Islet of Langerhans (tissue), 1 donor: ENCODE measurements around the gene NOX5.
A peak's percentile ranks its signal among the peaks of the same experiment; 100 is the strongest.
"Not testable (repeated sequence)": the region's sequence is repeated elsewhere in the genome, so short reads cannot be mapped to it uniquely, and the experiment has no call there.

Experiments
- FAIRE-seq: peaks from one replicate; lab custom pipeline; 2011; peaks lifted over from hg19 to GRCh38; lab: Jason Lieb, UNC

NOX5 gene

GRCh38 chr15:69058830-69059556 is 44.5 kb downstream of the NOX5 start:
- peak; percentile 68 for FAIRE-seq

DNA sequence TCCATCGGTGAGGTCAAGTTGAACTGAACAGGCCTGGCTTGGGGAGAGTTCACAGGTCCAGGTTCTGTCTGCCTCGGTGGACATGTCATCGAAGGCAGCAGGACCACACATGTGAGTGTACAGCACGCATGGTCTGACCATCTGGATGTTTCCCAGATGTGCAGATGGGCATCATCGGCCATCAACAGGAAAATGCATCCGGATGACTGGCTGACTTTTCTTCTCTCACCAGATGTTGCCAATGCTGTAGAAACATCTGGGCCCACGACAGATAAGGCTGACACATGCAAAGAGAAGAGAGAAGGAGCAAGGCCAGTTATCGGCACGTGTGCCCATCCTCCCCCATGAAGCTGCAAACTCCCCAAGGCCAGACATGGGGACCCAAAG is 45.1 kb downstream of the NOX5 start:
- no peak for FAIRE-seq

GRCh38 chr15:69060041-69060481 is 45.6 kb downstream of the NOX5 start:
- no peak for FAIRE-seq

DNA sequence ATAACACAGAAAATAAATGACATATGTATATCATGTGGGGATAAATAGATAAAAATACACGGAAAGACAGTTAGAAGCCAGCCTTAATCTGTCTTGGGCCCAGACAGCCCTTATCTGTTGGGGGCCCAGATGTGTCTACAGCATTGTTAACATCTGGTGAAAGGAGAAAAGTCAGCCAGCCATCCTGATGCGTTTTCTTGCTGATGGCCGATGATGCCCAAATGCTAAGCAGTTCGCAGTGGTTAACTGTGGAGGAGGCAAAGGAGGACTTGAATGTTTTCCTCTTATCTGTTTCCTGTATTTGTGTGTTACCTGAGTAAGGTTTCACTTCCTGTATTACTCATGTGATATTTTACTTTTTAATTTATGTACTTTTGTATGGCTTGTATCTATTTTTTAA is 46.2 kb downstream of the NOX5 start:
- FAIRE-seq, result no peak

DNA sequence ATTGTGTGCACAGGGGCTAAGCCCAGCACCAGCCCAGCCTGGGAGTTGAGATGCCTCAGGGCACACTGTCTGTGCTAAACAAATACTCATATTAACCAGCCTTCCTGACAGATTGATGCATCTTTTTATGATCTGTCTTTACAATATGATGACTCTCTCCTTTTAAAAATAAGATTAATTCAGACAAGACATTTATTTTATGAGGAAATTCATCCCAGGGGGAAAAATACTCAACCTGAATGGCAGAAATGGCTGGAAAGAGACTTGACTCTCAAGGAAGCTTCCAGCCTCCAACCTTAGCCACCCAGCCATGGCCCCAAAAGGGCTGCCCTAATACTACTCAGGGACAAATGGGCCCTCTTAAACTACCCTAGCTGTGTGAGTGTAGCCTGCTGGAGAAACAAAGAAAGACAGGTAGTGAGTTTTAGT is 46.9 kb downstream of the NOX5 start:
- no peak for FAIRE-seq

DNA sequence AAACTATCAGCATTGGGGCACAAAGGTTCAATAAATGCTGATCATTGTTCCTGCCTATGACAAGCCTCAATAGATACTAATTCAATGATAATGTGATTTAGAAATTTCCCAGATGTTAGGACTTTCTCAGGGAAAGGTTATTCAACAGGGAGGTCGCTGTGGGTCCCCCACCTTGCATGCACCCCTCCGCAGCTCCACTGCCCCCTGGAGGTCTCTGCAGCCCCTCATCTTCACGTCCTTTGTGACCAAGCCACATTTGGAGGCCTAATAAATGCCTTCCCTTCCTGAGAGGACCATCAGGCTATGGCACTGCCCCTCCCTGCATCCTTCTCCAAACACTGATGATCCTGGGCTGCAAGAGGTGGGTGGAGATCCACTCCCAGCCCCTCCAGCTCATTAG is 50.2 kb downstream of the NOX5 start:
- no peak for FAIRE-seq

DNA sequence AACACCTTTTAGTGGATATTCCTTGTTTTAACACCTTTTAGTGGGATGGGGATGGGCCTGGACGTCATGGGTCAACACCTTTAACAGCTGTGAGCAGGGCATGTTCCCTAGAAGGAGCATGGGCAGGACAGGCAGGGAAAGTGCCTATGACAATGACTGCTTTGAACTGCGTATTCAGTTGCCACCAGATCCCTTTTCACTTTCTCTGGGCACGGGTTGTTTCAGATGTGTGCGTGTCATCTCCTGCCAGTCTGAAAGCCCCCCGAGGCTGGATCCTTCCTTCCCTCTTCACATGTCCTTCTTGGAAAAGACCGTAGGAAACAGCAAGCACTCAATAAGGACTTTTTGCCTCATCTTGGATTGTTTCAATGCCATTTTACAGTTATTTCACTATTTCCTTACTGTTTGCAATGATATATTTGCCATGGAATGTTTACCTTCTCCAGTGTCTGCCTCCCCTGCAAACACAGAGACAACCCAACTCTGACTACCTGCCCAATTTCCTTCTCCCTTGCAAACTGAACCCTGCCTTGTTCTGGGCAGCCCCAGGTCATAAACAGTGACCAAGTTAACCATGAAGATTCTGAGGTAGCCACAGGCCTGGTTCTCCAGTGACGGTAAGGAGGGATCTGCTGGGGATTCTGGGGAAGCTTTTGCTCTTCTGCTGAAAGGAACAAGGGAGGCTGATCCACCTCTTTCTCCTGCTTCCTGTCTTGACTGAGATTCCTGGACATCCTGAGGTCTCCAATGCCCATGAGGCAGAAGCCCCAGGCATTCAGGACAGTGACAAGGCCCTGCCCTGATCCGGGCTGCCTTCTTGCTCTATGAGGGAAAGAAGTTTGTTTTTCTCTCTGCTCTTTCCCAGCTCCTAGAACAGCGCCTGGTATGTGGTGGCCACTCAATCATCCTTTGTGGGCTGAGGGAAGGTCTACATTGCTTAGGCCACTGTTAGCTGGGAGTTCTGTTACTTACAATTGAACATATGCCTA is 51.8 kb downstream of the NOX5 start:
- no peak for FAIRE-seq

DNA sequence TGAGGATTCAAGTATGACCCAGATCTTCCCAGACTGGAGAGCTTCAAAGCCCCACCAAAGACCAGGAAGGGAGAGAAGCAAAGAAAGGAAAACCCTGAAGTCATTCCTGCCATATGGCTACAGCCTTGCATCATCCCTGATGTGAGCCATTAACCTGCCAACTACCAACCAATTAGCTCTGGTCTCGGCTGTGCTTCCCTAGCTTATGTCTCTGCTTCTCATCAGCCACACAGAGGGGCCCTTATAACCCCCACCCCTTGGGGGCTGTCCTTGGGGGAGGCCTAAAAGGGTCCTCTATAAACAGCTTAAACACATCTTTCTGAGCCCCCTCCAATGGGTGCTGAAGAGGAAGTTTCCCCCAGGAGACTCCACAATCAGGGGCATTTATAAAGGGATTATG is 52.8 kb downstream of the NOX5 start:
- FAIRE-seq, result no peak

GRCh38 chr15:69068157-69068556 is 53.7 kb downstream of the NOX5 start:
- FAIRE-seq, result no peak

DNA sequence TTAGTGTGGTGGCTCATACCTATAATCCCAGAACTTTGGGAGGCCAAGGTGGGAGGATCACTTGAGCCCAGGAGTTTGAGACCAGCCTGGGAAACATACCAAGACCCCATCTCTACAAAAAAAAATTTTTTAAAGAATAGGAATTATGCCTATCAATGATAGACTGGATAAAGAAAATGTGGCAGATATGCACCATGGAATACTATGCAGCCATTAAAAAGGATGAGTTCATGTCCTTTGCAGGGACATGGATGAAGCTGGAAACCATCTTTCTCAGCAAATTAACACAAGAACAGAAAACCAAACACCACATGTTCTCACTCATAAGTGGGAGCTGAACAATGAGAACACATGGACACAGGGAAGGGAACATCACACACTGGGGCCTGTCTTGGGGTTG is 54.8 kb downstream of the NOX5 start:
- not testable (repeated sequence) for FAIRE-seq

- FAIRE-seq, result no peak
Measured at GRCh38 chr15:69069996-69070395, 55.5 kb downstream of the NOX5 start.

GRCh38 chr15:69070396-69070795 is 55.9 kb downstream of the NOX5 start:
- FAIRE-seq, result no peak

DNA sequence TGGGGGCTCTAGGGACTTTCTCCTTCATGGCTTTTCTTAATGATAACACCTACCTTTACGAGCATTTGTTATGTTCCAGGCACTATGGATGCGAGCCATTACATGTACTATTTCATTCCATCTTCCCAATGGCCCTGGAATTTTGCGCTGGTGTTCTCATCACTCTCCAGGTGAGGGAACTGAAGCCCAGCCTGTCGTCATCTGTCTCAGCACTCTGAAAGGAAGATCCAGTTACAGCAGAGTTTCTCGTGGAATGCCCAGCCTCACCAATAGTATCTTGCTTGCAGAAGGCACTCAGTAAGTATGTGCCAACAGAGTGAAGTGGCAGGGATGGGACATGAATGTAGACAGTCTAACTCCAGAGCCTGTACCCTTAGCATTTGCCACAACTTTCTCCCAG is 56.8 kb downstream of the NOX5 start:
- no peak for FAIRE-seq

GRCh38 chr15:69072906-69073305 is 58.4 kb downstream of the NOX5 start:
- FAIRE-seq, result no peak

- FAIRE-seq, result no peak
Measured at GRCh38 chr15:69074001-69074842, 59.7 kb downstream of the NOX5 start.

DNA sequence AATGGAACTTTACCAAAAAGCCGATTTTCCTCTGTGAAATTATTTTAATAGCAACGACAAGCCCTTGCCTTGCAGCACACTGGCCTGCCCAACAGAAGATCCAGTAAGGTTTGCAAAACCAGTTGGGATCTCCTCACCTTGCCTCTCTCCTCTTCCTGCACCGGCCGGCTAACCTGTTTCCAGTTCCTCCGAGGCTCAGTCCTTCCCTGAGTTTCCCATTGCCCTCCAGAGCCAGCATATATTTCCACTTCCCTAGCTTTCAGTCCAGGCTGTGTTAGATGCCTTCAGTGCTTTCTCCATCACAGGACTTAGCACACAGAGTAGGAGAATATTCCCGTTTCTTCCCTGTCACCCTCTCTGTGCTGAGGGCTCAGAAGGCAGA is 60.3 kb downstream of the NOX5 start:
- no peak for FAIRE-seq

- no peak for FAIRE-seq
Measured at GRCh38 chr15:69075440-69075839, 60.9 kb downstream of the NOX5 start.

- FAIRE-seq, result no peak
Measured at GRCh38 chr15:69076756-69077155, 62.3 kb downstream of the NOX5 start.

DNA sequence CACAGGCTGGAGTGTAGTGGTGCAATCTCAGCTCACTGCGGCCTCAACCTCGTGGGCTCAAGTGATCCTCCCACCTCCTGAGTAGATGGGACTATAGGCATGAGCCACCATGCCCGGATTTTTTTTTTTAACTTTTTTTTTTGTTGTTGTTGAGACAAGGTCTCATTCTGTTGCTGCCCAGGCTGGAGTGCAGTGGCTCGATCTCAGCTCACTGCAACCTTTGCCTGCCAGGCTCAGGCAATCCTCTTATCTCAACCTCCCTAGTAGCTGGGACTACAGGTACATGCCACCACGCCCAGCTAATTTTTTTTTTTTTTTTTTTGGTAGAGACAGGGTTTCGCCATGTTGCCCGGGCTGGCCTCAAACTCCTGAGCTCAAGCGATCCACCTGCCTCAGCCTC is 64.1 kb downstream of the NOX5 start:
- no peak for FAIRE-seq

- FAIRE-seq, result no peak
Measured at GRCh38 chr15:69080295-69081248, 66.1 kb downstream of the NOX5 start.

DNA sequence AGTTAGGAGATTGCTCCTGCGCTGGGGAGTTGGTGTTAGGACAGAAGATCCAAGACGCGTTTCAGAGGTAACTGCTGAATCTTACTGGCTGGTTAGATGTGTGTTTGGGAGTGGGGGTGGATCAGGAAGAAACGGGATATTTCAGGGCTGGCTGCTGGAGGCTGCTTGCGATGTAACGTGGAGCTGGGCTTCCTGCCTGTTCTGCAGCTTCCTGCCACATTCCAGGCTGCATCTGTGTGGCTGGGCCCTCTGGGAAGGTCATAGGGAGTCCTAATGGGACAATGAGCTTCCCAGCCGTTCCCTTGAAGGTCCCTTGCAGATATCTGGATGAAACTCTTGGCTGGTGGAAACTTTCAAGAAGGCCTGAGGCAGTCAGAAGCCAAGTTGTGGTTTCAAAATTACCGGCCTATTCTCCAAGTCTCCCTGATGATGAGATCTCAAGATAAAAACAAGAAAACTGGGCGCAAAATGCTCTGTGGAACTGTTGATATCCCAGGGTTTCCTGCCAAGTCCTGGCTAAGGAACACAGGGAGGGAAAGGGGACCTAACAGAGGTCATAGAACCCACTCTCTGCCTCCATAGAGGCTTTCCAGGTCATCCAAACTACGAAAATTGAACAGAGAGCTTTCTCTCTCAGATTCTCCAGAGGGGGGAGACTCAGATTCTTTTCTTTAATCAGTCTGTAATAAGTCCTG is 67.0 kb downstream of the NOX5 start:
- FAIRE-seq, result no peak
